Fibroblast of skin of scalp (primary cell): ENCODE measurements around the gene ALPP.
"Not testable (repeated sequence)": the region's sequence is repeated elsewhere in the genome, so short reads cannot be mapped to it uniquely, and the experiment has no call there.

Experiments
- DNase-seq: peaks from one replicate; pipeline ENCODE4 v3.0.0-alpha.2; 2013

ALPP gene

GRCh38 chr2:232341061-232341738, 37.4 kb upstream of the ALPP start:
- DNase-seq = no peak

- no peak for DNase-seq
Observed at GRCh38 chr2:232341739-232342126, 36.8 kb upstream of the ALPP start.

GRCh38 chr2:232342635-232343565, 35.7 kb upstream of the ALPP start:
- DNase-seq = no peak

GRCh38 chr2:232343821-232344220, 34.7 kb upstream of the ALPP start:
- DNase-seq = no peak

GRCh38 chr2:232345251-232345650, 33.3 kb upstream of the ALPP start:
- DNase-seq = no peak

GRCh38 chr2:232347369-232347768, 31.2 kb upstream of the ALPP start:
- DNase-seq = no peak

- DNase-seq = no peak
Observed at GRCh38 chr2:232348936-232349335, 29.6 kb upstream of the ALPP start.

- no peak for DNase-seq
Observed at GRCh38 chr2:232349546-232349945, 29.0 kb upstream of the ALPP start.

- no peak for DNase-seq
Observed at GRCh38 chr2:232349946-232350635, 28.5 kb upstream of the ALPP start.

GRCh38 chr2:232350804-232351685, 27.5 kb upstream of the ALPP start:
- DNase-seq = no peak

GRCh38 chr2:232351686-232352510, 26.7 kb upstream of the ALPP start:
- no peak for DNase-seq

- DNase-seq = no peak
Observed at GRCh38 chr2:232352511-232353091, 25.9 kb upstream of the ALPP start.

GRCh38 chr2:232353096-232353495, 25.5 kb upstream of the ALPP start:
- no peak for DNase-seq

- DNase-seq = no peak
Observed at GRCh38 chr2:232353660-232354059, 24.9 kb upstream of the ALPP start.

GRCh38 chr2:232354069-232354468, 24.5 kb upstream of the ALPP start:
- DNase-seq = no peak

GRCh38 chr2:232361646-232362045, 16.9 kb upstream of the ALPP start:
- peak; percentile 20 for DNase-seq

- no peak for DNase-seq
Observed at GRCh38 chr2:232362174-232362900, 16.2 kb upstream of the ALPP start.

GRCh38 chr2:232363064-232363783, 15.3 kb upstream of the ALPP start:
- not testable (repeated sequence) for DNase-seq
